Esophagus squamous epithelium (tissue), 4 donors: ENCODE measurements around the gene FAM131C.

Source experiments
- CTCF ChIP-seq, 6 experiments: fragments of 450-650 bp in 4 of 6; fragments of 200-600 bp in 2 of 6; sonication (generic) in 2 of 6; IDR thresholded peaks; one replicate each; pipeline ENCODE4 v1.5.1; 2016 to 2019; ENCODE audit warnings: antibody characterized with exemption in 6 of 6, mild to moderate bottlenecking in 4 of 6, moderate library complexity in 4 of 6
- POLR2A ChIP-seq, 4 donors: fragments of 450-650 bp; IDR thresholded peaks; one replicate each; pipeline ENCODE4 v1.6.1; 2017; ENCODE audit warnings: antibody characterized with exemption in 4 of 4, mild to moderate bottlenecking in 4 of 4, moderate library complexity in 3 of 4

GRCh38 chr1:16110456-16110855, 37.0 kb upstream of the FAM131C start:
- TF ChIP-seq CTCF (IDR thresholded peaks at IDR 0.05) = no peak
- no peak for TF ChIP-seq POLR2A (IDR thresholded peaks at IDR 0.05)
